Uterus (tissue), 4 donors: ENCODE measurements around the gene TNS4. TPM values are rescaled to one million over a fixed set of nuclear protein-coding genes. Genes with fewer than 3 reads are reported as not detected.

ENCODE experiments used
- DNase-seq, 2 donors: peaks; one replicate each; pipeline ENCODE4 v3.0.0-alpha.2; 2019 to 2020
- H3K27ac ChIP-seq, 2 donors: fragments of 200-600 bp; sonication (generic); 1 replicate in 1 of 2; 2 replicates in 1 of 2; pipeline ENCODE4 v1.5.1; 2016 to 2018
- H3K27me3 ChIP-seq, 2 donors: fragments of 200-600 bp; sonication (generic); one replicate each; pipeline ENCODE4 v1.5.1; 2018 to 2019; ENCODE audit warnings: control low read depth in 1 of 2
- H3K36me3 ChIP-seq, 2 donors: fragments of 200-600 bp; sonication (generic); one replicate each; pipeline ENCODE4 v1.5.1; 2019; ENCODE audit warnings: control low read depth in 1 of 2
- H3K4me1 ChIP-seq, 2 donors: fragments of 200-600 bp; sonication (generic); one replicate each; pipeline ENCODE4 v1.5.1; 2018 to 2019; ENCODE audit warnings: control low read depth in 1 of 2
- H3K4me3 ChIP-seq, 2 donors: fragments of 200-600 bp; sonication (generic); 1 replicate in 1 of 2; 2 replicates in 1 of 2; pipeline ENCODE4 v1.5.1; 2018 to 2019; ENCODE audit warnings: mild to moderate bottlenecking in 1 of 2
- H3K9me3 ChIP-seq, 2 donors: fragments of 200-600 bp; sonication (generic); one replicate each; pipeline ENCODE4 v1.5.1; 2019; ENCODE audit warnings: control low read depth in 1 of 2
- POLR2A ChIP-seq, 2 donors: fragments of 450-650 bp; IDR thresholded peaks; one replicate each; pipeline ENCODE4 v1.6.1; 2016; ENCODE audit warnings: antibody characterized with exemption in 2 of 2, mild to moderate bottlenecking in 1 of 2, moderate library complexity in 1 of 2
- intact Hi-C: fragments of 100-400 bp; cut with DNase I; formaldehyde crosslinking; loops from one replicate; pipeline ENCODE4 v1.15.1; 2023; ENCODE audit warnings: low total_unique reads
- total RNA-seq, 4 donors: library from RNA; depleted of rRNA in 3 of 4; stranded (reverse); fragments of >200 nt in 3 of 4; gene quantifications; one replicate each; pipeline versions ENCODE4 v1.1.0 to v1.2.4, GENCODE V29; 2014 to 2023
- TF ChIP-seq, protein P1 (sequence below), 4 experiments: fragments of 200-600 bp in 2 of 4; fragments of 450-650 bp in 2 of 4; sonication (generic) in 2 of 4; IDR thresholded peaks; one replicate each; pipeline ENCODE4 v1.5.1; 2016 to 2019; ENCODE audit warnings: antibody characterized with exemption in 4 of 4, mild to moderate bottlenecking in 2 of 4, moderate library complexity in 1 of 4
- donor health status: DM: yes; HTN: yes; CAD: no.

TNS4 gene
- total RNA-seq, 4 donors from 2014 or later, result 0.09 to 2.6 (median 0.28) TPM; not detected in 1

DNA sequence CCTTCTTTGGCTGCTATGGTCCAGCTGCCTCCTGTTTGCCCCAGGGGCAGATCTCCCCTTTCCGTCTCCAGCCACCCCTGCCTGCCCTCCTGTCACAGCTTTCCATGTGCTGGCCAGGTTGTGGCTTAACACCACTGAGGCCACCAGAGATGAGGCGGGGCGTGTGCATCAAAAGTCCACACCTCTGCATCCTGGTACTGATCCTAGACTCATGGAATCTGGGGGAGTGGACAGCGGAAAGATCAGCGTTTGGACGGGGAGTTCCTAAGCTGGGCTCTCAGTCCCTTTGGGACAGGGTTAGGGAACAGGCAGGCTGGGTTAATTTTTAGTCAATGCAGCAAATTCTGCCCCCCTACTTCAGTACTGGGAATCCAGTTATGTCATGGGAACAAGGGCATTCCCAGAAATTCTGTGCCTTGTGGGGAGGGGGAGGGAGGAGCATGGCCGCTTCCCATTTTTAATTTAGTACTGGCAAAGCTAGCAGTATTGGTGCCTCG is 54.2 kb downstream of the TNS4 start:
- Histone ChIP-seq H3K27me3 (no peaks in the 10 kb centered on the region), H3K9me3 (no peaks in the 10 kb centered on the region), H3K36me3 (no peaks in the 10 kb centered on the region), H3K4me3 (peak overlapping the region; percentile 56 to 87), H3K27ac (peak overlapping the region; percentile 94 to 97), H3K4me1 (peaks cover 25 to 40% of the 10 kb centered on the region in 2 donors)
- TF ChIP-seq, protein P1, sequence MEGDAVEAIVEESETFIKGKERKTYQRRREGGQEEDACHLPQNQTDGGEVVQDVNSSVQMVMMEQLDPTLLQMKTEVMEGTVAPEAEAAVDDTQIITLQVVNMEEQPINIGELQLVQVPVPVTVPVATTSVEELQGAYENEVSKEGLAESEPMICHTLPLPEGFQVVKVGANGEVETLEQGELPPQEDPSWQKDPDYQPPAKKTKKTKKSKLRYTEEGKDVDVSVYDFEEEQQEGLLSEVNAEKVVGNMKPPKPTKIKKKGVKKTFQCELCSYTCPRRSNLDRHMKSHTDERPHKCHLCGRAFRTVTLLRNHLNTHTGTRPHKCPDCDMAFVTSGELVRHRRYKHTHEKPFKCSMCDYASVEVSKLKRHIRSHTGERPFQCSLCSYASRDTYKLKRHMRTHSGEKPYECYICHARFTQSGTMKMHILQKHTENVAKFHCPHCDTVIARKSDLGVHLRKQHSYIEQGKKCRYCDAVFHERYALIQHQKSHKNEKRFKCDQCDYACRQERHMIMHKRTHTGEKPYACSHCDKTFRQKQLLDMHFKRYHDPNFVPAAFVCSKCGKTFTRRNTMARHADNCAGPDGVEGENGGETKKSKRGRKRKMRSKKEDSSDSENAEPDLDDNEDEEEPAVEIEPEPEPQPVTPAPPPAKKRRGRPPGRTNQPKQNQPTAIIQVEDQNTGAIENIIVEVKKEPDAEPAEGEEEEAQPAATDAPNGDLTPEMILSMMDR (IDR thresholded peaks at IDR 0.05), result no peak
- peak in 1 of 2 donors; percentile 17 for TF ChIP-seq POLR2A (IDR thresholded peaks at IDR 0.05)
- intact Hi-C loops, result no loop called here
- DNase-seq, result peak; percentile 65 to 67

DNA sequence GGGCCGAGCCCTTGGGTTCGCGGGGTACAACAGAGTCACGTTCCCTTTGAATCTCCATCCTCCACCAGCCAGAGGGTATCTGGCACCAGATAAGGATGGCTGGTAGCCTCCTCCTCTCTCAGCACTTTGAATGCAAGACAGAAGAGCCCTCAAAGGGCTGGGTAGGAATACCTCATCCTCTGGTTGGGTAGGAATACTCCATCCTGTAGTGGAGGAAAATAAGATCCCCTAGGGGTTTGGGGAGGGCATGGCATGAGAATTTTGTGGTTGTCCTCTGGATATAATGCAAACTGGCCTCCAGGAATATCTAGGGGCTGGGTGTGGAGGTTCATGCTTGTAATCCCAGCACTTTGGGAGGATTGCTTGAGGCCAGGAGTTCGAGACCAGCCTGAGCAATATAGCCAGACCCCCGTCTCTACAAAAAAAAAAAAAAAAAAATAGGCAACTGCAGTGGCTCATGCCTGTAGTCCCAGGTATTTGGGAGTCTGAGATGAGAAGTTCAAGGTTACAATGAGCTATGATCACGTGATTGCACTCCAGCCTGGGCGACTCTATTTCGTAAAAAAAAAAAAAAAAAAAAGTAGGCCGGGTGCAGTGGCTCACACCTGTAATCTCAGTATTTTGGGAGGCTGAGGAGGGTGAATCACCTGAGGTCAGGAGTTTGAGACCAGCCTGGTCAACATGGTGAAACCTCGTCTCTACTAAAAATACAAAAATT is 55.5 kb downstream of the TNS4 start:
- intact Hi-C loops, result no loop called here

DNA sequence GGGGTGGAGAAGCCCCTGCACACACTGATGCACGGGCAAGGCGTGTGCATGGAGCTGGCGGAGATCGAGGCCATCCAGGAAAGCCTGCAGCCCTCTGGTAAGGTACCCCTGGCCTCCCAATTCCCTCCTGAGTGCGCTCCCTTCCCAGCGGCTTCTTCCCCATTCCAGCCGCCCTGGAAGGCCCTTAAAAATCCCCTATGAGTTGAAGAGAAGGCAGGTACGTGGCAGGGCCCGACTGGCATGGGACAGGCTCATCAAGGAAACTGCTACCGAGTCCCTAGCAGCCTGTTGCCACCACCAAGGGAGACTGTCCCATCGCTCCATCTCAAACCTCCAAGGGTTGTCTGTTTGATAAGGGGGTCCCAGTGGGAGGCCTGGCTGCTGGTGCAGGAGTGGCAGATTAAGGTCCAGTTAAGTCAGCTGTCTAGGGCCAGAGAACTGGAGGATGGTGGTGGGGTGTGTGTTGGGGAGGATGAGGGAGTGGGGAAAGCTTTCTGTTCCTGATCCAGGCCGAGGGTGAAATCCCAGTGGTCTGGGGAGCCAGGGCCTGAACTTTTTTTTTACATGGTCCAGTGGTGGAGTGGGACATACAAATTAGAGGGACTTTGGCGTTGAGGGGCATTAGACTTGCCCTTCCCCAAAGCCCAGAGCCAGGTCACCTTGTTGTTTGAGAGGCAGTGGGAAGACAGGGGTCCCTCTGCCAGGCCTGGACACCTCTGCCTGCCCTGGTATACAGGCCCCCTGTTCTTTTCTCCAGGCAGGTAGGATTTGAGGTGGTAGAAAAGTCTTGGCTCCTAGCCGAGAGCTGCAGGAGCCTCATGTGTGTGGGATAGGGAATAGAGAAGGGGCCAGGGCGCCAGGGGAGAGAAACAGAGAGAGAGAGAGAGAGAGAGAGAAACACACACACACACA is 57.2 kb downstream of the TNS4 start:
- Histone ChIP-seq H3K36me3 (no peaks in the 10 kb centered on the region), H3K27me3 (no peaks in the 10 kb centered on the region), H3K27ac (peak overlapping the region; percentile 94 to 97), H3K4me3 (peak overlapping the region; percentile 56 to 87), H3K4me1 (peaks cover 8 to 19% of the 10 kb centered on the region in 2 donors), H3K9me3 (no peaks in the 10 kb centered on the region)
- intact Hi-C loops, result loop anchor here (5.0 kb wide), 2 partner anchors 33 to 88 kb away; no protein-coding TSS in a partner anchor
- peak in 1 of 2 donors; percentile 26 for DNase-seq
- TF ChIP-seq POLR2A (IDR thresholded peaks at IDR 0.05), result no peak
- TF ChIP-seq, protein P1 (IDR thresholded peaks at IDR 0.05), result no peak

More for the DNA sequence above, 55.5 kb downstream of the TNS4 start:
- TF ChIP-seq, protein P1 (IDR thresholded peaks at IDR 0.05), result no peak
- no peak for TF ChIP-seq POLR2A (IDR thresholded peaks at IDR 0.05)
- no peak for DNase-seq
- H3K4me1 ChIP-seq, result peaks cover 12 to 34% of the 10 kb centered on the region in 2 donors
- H3K9me3 ChIP-seq, result no peaks in the 10 kb centered on the region
- H3K36me3 ChIP-seq, result no peaks in the 10 kb centered on the region
- peak overlapping the region; percentile 56 to 87 for H3K4me3 ChIP-seq
- H3K27ac ChIP-seq, result peak overlapping the region; percentile 94 to 97
- H3K27me3 ChIP-seq, result no peaks in the 10 kb centered on the region

DNA sequence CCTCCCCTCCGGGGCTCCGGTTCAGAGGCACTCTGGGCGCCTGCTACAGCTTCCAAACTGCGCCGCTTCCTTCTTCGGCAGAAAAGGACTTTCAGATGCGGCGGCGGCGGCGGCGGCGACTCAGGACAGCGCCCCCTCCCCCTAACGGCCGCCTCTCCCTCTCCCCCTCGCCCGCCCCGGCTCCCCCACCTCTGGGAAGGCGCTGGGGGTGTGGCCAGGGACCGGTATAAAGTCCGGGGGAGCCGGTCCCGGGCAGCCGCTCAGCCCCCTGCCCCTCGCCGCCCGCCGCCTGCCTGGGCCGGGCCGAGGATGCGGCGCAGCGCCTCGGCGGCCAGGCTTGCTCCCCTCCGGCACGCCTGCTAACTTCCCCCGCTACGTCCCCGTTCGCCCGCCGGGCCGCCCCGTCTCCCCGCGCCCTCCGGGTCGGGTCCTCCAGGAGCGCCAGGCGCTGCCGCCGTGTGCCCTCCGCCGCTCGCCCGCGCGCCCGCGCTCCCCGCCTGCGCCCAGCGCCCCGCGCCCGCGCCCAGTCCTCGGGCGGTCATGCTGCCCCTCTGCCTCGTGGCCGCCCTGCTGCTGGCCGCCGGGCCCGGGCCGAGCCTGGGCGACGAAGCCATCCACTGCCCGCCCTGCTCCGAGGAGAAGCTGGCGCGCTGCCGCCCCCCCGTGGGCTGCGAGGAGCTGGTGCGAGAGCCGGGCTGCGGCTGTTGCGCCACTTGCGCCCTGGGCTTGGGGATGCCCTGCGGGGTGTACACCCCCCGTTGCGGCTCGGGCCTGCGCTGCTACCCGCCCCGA is 58.0 kb downstream of the TNS4 start, which contains the start of gene IGFBP4:
TSS of gene IGFBP4 (plus strand) at position 255 of the 792 bp plus-strand sequence. CDS start at position 541, 286 bp downstream.
- no peaks in the 10 kb centered on the region for H3K9me3 ChIP-seq
- H3K27me3 ChIP-seq, result no peaks in the 10 kb centered on the region
- intact Hi-C loops, result loop anchor here (5.0 kb wide), 2 partner anchors 34 to 89 kb away; no protein-coding TSS in a partner anchor
- H3K4me1 ChIP-seq, result peaks cover 0 to 11% of the 10 kb centered on the region in 2 donors
- H3K36me3 ChIP-seq, result no peaks in the 10 kb centered on the region
- peak; percentile 65 to 98 for TF ChIP-seq POLR2A (IDR thresholded peaks at IDR 0.05)
- TF ChIP-seq, protein P1 (IDR thresholded peaks at IDR 0.05), result peak; percentile 22 to 42 (median 28)
- peak; percentile 88 to 91 for DNase-seq
- H3K27ac ChIP-seq, result peak within 1 kb of the TSS; percentile 94 to 97
- peak within 1 kb of the TSS; percentile 56 to 87 for H3K4me3 ChIP-seq
